ENCODE measurements around the gene ZNF804A.

Gene ZNF804A

DNA sequence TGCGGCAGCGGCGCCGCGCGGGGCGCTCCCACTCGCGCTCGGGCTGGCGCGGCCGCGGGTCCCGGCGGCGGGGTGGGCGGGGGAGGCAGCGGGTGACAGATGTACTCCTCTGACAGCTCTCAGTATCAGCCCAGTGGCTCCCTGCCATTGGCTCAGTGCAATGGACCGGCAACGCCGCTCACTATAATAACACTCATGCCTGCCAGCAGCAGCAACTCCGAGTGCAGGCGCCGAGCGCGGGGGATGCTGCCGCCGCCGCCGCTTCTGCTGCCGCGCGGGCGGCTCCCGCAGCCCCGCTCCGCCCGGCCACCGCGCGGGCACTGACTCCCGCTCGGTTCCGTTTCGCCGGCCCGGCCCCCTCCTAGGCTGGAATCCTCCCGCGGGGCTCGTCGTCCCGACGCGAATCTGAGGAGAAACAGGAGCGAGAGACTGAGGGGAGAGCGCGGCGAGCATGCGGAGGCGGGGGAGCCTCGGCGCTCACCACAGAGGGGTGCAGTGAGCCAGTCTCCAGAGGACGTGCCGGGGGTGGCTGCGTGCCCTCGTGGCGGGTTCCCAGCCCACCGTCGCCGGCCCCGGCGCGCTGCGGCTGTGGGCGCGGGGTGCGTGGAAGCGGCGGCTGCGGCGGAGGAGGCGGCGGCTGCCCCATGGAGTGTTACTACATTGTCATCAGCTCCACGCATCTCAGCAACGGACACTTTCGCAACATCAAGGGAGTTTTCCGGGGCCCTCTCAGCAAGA lies at the start of gene ZNF804A:
Gene ZNF804A (plus strand): TSS at position 214 of the 738 bp plus-strand sequence. CDS start 431 bp downstream, at position 645.
- no peak for DNase-seq

DNA sequence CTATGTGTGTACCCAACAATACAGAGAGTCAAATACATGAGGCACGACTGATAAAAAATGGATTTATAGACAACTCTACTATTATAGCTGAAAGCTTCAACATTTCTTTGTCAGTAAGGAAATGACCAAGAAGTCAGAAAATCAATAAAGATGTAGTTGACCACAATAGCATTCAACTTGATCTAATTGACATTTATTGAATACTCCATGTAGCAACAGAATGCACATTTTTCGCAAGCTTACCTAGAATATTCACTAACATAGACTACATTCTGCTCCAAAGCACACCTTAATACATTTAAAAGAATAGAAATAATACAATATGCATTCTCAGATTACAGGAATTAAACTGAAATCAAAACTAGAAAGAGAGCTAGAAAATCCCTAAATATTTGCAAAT lies 49.2 kb upstream of the ZNF804A start:
- DNase-seq = no peak

DNA sequence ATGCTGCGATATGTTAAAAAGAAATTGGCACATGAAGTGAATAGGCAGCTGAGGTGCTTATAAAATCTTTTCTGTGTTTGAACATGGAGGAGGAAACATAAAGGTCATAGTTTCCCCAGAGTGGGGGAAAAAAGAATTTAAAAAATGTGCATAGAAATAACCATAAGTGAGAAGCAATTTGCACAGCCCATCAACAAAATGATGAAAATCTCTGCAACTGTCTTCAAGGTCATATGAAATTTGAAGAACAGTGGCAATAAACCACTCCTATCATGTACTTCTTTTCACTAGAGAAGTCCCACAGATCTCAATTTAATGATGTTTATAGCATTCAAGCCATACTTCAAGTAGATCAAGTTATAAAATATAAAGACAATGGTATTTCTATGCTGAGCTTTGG lies 46.7 kb upstream of the ZNF804A start:
- no peak for DNase-seq

DNA sequence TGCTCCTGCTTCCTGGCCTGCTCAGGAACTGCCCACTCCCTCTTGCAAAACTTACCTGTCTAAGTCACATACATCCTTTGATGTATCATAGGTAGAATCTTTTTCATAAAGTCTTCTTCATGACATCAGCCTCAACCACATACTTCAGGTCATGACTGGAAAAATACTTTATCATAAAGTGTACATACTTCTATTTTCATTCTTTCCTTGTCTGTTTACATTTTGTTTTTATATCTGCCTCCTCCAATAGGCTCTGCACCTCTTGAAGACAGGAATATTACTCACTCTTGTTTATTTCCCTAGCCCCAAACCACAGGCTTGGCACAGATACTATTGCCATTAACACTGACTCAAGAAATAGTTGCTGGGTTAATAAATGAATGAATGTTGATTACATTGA lies 43.6 kb upstream of the ZNF804A start:
- DNase-seq = no peak

GRCh38 chr2:184555352-184555751 lies 43.0 kb upstream of the ZNF804A start:
- DNase-seq = no peak

- DNase-seq = no peak
These were observed 41.7 kb upstream of the ZNF804A start for GRCh38 chr2:184556639-184557038.

DNA sequence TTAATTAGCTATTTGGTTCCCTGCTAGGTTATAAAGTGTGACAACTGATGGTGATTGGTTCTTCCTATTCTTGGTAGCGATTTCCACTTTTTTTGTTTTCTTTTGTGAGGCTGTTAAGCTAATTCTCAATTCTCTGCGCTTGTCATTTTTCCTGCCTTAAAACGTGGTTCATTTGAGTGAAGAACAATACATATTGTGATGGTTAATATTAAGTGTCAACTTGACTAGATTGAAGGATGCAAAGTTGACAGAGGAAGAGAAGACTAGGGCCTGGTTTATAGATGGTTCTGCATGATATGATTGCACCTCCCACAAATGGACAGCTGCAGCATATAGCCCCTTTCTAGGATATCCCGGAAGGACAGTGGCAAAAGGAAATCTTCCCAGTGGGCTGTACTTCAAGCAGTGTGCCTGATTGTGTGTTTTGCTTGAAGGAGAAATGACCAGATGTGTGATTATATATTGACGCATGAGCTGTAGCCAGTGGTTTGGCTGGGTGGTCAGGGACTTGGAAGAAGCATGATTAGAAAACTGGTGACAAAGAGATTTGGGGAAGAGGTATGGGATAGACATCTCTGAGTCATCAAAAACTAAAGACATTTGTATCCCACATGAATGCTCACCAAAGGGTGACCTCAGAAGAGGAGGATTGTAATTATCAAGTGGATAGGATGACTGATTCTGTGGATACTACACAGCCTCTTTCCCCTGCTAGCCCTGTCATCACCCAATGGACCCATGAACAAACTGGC lies 39.4 kb upstream of the ZNF804A start:
- no peak for DNase-seq

- no peak for DNase-seq
These were observed 37.7 kb upstream of the ZNF804A start for GRCh38 chr2:184560603-184561002.

DNA sequence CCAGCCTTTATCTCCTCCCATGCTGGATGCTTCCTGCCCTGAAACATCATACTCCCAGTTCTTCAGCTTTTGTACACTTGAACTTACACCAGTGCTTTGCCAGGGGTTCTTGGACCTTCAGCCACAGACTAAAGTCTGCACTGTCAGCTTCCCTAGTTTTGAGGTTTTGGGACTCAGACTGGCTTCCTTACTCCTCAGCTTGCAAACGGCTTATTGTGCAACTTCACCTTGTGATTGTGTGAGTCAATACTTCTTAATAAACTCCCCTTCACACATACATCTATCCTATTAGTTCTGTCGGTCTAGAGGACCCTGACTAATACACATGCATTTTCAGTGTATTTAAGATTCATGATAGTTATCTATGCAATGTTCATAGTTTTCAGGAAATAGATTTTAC lies 35.8 kb upstream of the ZNF804A start:
- DNase-seq = no peak

DNA sequence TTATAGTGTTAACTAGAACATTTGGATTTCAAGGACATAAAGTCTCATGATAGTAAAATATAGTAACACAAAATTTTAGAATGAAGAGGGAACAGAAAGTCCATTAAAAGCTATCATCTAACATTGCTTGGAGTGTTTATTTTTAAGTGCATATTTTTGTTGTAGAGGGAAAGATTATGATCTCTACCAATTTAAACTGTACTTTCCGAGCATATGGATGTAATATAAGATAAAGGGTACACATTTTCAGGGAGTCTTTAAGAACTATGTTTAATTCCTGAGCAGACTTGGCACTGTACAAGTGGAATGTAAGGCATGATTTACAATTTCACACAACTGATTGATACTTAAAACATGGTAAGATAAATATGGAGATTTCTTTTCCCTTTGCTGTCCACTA lies 34.2 kb upstream of the ZNF804A start:
- DNase-seq = no peak

DNA sequence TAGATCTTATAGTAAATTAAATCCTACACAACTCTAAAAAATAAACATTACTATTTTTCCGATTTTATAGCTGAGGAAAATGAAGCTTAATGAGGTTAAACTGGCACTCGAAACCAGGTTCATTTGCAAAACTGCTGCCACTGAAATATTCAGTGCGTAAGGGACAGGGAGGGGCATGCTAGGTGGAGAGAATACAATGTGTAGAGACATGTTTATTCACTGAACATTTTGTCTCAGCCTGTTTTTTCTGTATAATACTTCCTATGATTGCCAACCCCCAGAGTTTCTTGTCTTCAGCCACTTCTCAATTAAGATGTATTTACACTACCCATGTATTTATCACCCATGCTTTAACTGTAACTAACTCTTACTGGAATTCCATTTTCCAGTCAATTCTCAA lies 31.6 kb upstream of the ZNF804A start:
- no peak for DNase-seq

DNA sequence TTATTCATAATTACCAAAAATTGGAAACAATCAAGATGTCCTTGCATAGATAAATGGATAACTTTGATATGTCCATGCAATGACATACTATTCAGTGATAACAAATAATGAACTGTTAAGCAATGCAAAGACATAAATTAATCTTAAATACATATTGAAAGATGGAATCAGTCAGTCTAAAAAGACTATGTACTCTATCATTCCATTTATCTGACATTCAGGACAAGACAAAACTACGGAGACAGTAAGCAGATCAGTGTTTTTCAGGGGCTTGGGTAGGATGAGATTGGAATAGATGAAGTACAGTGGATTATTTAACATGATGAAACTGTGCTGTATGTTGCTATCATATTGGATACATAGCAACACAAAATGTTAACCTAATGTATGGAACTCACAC lies 21.3 kb upstream of the ZNF804A start:
- no peak for DNase-seq

- DNase-seq = no peak
These were observed 20.6 kb upstream of the ZNF804A start for GRCh38 chr2:184577743-184578142.

DNA sequence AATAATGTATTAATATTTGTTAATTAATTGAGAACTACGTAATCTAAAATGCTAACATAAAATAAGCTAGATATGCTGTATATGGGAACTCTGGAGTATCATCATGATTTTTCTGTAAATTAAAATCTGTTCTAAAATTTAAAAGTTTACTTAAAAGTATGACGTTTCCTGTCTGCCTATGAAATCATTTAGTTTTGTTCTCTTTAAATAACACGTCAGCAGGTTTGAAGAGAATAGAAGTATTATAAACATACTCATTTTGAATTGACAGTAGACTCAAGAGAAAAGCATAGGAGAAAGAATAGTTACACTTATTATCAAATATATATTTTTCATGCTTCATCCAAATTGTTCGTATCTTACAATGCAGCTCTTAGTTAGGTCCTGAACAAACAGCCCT lies 19.1 kb upstream of the ZNF804A start:
- no peak for DNase-seq

GRCh38 chr2:184581391-184581790 lies 16.9 kb upstream of the ZNF804A start:
- DNase-seq = no peak

DNA sequence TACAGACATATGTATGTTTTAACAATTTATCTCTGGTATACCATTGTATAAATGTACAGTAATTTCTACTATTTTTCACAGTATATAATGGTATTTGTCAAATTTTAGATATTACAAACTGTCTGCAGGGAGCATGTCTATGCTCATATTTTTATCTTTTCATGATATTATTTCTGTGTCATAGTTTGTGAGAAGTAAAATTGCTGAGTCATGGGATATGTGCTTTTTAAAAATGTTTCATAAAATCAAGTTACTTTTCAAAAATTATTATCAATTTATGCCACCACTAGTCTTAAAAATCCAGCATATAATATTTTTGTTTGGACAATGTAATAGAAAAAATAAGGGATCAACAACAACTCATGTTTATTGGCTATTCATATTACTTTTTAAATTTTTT lies 9.1 kb upstream of the ZNF804A start:
- DNase-seq = no peak

- DNase-seq = no peak
These were observed 1.4 kb upstream of the ZNF804A start for GRCh38 chr2:184596819-184597411.

GRCh38 chr2:184597571-184597991 lies 748 bp upstream of the ZNF804A start:
- DNase-seq = no peak

- no peak for DNase-seq
These were observed 370 bp upstream of the ZNF804A start for GRCh38 chr2:184598002-184598315.

DNA sequence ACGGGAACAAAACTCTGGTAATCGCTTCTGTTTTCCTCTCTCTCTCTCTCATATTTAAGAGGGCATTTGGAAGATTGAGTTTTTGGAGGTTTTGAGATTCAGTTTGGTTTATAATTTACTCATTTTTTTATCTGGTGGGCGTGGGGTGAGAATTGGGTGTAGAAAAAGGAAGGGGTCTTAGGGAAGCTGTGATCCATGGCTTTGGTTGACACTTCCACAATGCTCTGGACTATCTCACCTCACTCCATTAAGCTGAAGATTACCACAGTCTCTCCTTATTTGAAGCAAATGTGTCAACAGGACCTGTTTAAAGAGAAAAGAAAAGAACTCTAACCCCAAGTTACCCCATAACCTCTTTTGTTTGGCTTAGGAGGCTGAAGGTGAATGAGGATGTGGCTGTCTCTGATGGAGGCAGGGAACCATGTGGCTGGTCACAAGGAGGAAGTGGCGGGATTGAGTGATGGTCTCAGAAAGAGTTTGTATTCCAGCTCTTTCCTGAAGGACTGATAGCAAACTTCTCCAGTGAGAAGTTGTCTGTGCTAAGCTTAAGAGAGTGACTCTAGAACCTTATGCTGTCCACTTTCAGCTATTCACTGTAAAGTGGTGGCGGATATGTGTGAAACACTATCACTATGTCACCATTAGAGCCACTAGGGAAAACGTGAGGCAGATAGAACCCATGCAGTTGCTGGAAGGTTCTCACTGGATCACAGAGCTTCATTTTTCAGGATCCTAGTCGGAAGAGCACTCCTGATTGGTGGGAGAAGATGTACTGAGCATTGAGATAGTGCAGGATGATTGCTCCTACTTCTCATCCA lies 934 bp downstream of the ZNF804A start:
- no peak for DNase-seq

GRCh38 chr2:184599872-184600222 lies 1.5 kb downstream of the ZNF804A start:
- no peak for DNase-seq

- no peak for DNase-seq
These were observed 4.4 kb downstream of the ZNF804A start for GRCh38 chr2:184602734-184603133.

DNA sequence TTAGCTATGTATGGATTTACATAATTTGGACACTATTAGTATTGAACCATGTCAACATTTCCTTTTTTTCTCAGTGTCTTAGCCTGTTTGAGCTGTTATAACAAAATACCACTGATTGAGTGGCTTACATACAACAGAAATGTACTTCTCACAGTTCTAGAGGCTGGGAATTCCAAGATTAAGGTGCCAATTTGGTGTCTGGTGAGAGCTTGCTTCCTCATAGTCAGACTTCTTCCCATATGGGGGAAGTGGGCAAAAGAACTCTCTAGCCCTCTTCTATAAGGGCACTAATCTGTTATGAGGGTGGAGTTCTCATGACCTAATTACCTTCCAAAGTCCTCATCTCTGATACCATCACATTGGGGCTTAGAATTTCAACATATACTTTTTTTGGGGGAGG lies 12.6 kb downstream of the ZNF804A start:
- no peak for DNase-seq

Measured in activated naive CD4-positive, alpha-beta T cell (primary cell).